CD4-positive, alpha-beta T cell (primary cell): ENCODE results near the gene TMEM233. TPM values are rescaled to one million over a fixed set of nuclear protein-coding genes. Genes with fewer than 3 reads are reported as not detected.

Experiments
- ATAC-seq: fragments of 200-7000 bp; cut with Tn5 transposase; one replicate; pipeline ENCODE4 v1.10.0; 2022; ENCODE audit warnings: mild to moderate bottlenecking; ENCODE audit not compliant: poor library complexity
- CTCF ChIA-PET: fragments of 350-600 bp; sonication (Branson Sonifier 250); formaldehyde crosslinking; loops from one replicate; lab custom pipeline; 2021; ENCODE audit warnings: antibody characterized with exemption, inconsistent platforms; lab: Charles Lee
- POLR2A ChIA-PET: fragments of 350-600 bp; sonication (Branson Sonifier 250); formaldehyde crosslinking; loops from one replicate; lab custom pipeline; 2021; ENCODE audit warnings: antibody characterized with exemption, inconsistent platforms; lab: Charles Lee
- DNase-seq, 14 experiments: peaks; one replicate each; pipeline ENCODE4 v3.0.0-alpha.2; 2013 to 2020; ENCODE audit warnings: mixed read lengths in 2 of 14
- H3K27ac ChIP-seq, 2 donors: one replicate each; pipeline versions ENCODE4 v1.5.1 to v1.7.0; 2013; ENCODE audit warnings: low read length in 2 of 2, low read depth in 1 of 2, mild to moderate bottlenecking in 1 of 2
- H3K27me3 ChIP-seq, 2 experiments: 1 replicate in 1 of 2; 2 replicates in 1 of 2; pipeline versions ENCODE4 v1.6.1 to v1.7.0; 2013; ENCODE audit warnings: low read length in 2 of 2, control low read depth in 1 of 2, mild to moderate bottlenecking in 1 of 2, moderate library complexity in 1 of 2; ENCODE audit not compliant: insufficient read depth in 2 of 2, control insufficient read depth in 1 of 2
- H3K36me3 ChIP-seq: one replicate; pipeline ENCODE4 v1.6.1; 2013; ENCODE audit warnings: low read length, control low read depth; ENCODE audit not compliant: insufficient read depth
- H3K4me1 ChIP-seq: one replicate; pipeline ENCODE4 v1.6.1; 2013; ENCODE audit warnings: low read length, control low read depth; ENCODE audit not compliant: insufficient read depth
- H3K4me3 ChIP-seq: one replicate; pipeline ENCODE4 v1.5.1; 2013; ENCODE audit warnings: mild to moderate bottlenecking, low read length, moderate library complexity
- H3K9me3 ChIP-seq, 2 experiments: 1 replicate in 1 of 2; 2 replicates in 1 of 2; pipeline versions ENCODE4 v1.6.1 to v1.7.0; 2013; ENCODE audit warnings: low read length in 2 of 2, mild to moderate bottlenecking in 2 of 2, control low read depth in 1 of 2, moderate library complexity in 1 of 2; ENCODE audit not compliant: control insufficient read depth in 1 of 2, insufficient read depth in 1 of 2
- H3K27ac Mint-ChIP-seq: one replicate; pipeline ENCODE4 v1.8.0; 2020; ENCODE audit warnings: mixed read lengths
- H3K27me3 Mint-ChIP-seq: one replicate; pipeline ENCODE4 v1.8.0; 2021; ENCODE audit warnings: mixed read lengths
- H3K36me3 Mint-ChIP-seq: one replicate; pipeline ENCODE4 v1.8.0; 2021; ENCODE audit warnings: low read depth, mixed read lengths
- H3K4me1 Mint-ChIP-seq: one replicate; pipeline ENCODE4 v1.8.0; 2021; ENCODE audit warnings: low read depth, mixed read lengths
- H3K4me3 Mint-ChIP-seq: one replicate; pipeline ENCODE4 v1.8.0; 2020; ENCODE audit warnings: mild to moderate bottlenecking, mixed read lengths
- H3K9me3 Mint-ChIP-seq: one replicate; pipeline ENCODE4 v1.8.0; 2020; ENCODE audit warnings: mixed read lengths
- CTCF ChIP-seq: fragments of 200-600 bp; IDR thresholded peaks from one replicate; pipeline ENCODE4 v1.8.0; 2022; ENCODE audit warnings: antibody characterized with exemption, mild to moderate bottlenecking
- intact Hi-C, 2 experiments: fragments of 100-400 bp; cut with DNase I in 1 of 2; cut with micrococcal nuclease in 1 of 2; formaldehyde crosslinking; loops; one replicate each; pipeline versions ENCODE4 v1.15.1 to v1.9.0; 2023 to 2025; cut with DNase I, micrococcal nuclease
- polyA plus RNA-seq, 2 donors: library from polyadenylated mRNA; unstranded; fragments of 120-200 nt; gene quantifications; one replicate each; pipeline ENCODE4 v1.2.1, GENCODE V29; 2013
- total RNA-seq, 174 experiments: library from RNA in 2 of 174; stranded (reverse) in 2 of 174; gene quantifications; one replicate each; pipeline ENCODE4 v1.2.3 and lab custom pipeline; 2021 to 2026

Gene TMEM233
- total RNA-seq (not detected), total RNA-seq (lab: John Stamatoyannopoulos, UW) (0 to 0.17 (median 0) reads per million in 172 experiments)
- not detected for polyA plus RNA-seq (2013, experiment 1 of 2)
- polyA plus RNA-seq (2013, experiment 2 of 2), result 0.08 TPM

DNA sequence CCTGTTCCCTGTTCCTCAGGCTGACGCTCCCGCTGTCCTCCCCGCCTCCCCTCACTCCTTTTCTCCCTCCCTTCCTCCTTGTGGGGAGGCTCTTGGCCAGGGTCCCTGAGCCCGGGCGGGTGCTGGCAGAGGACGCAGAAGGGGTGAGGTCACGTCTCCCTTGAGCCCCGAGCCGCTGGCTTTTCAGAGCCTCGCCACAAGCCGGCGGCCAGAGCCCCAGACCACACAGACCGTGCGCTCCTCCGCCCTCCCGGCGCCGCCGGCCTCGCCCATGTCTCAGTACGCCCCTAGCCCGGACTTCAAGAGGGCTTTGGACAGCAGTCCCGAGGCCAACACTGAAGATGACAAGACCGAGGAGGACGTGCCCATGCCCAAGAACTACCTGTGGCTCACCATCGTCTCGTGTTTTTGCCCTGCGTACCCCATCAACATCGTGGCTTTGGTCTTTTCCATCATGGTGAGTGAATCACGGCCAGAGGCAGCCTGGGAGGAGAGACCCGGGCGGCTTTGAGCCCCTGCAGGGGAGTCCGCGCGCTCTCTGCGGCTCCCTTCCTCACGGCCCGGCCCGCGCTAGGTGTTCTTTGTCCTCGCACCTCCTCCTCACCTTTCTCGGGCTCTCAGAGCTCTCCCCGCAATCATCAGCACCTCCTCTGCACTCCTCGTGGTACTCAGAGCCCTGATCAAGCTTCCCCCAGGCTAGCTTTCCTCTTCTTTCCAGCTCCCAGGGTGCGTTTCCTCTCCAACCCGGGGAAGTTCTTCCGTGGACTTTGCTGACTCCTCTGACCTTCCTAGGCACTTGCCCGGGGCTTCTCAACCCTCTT, at the start of gene TMEM233:
Gene TMEM233, plus strand, starts transcription at position 197 of the 821 bp plus-strand sequence. Its CDS starts 75 bp downstream, at position 272.
- CTCF ChIA-PET, result no interaction called here
- H3K4me3 Mint-ChIP-seq, result no peak within 1 kb of the TSS

GRCh38 chr12:119544765-119545625, 48.6 kb upstream of the TMEM233 start:
- no peak overlapping the region for H3K4me3 Mint-ChIP-seq
- intact Hi-C loops, result loop anchor here (5.0 to 10.0 kb wide), 4 partner anchors 430 to 1670 kb away; no protein-coding TSS in a partner anchor

More for the DNA sequence above, at the start of gene TMEM233:
- Histone ChIP-seq H3K36me3 (no peaks in the 10 kb centered on the region), H3K27ac (no peak within 1 kb of the TSS), H3K27me3 (peaks cover 39 to 65% of the 10 kb centered on the region in 2 experiments), H3K4me3 (no peak within 1 kb of the TSS), H3K9me3 (peaks cover 0 to 20% of the 10 kb centered on the region in 2 experiments), H3K4me1 (peaks cover 9% of the 10 kb centered on the region)
- Mint-ChIP-seq H3K36me3 (no peaks in the 10 kb centered on the region), H3K4me1 (peaks cover 11% of the 10 kb centered on the region), H3K9me3 (no peaks in the 10 kb centered on the region), H3K27me3 (peaks cover 85% of the 10 kb centered on the region), H3K27ac (no peak within 1 kb of the TSS)
- POLR2A ChIA-PET, result no interaction called here
- TF ChIP-seq CTCF, result no peak
- intact Hi-C loops, result no loop called here
- ATAC-seq (no peak), DNase-seq (no peak)

More at GRCh38 chr12:119544765-119545625, 48.6 kb upstream of the TMEM233 start:
- POLR2A ChIA-PET, result no interaction called here
- CTCF ChIA-PET, result interaction anchor here (0.9 to 1.3 kb wide), 5 partner anchors 11 to 1140 kb away, joined by 3 to 4 read pairs (median 3); no protein-coding TSS in a partner anchor
- H3K36me3 ChIP-seq, result no peaks in the 10 kb centered on the region
- peak; percentile 79 for TF ChIP-seq CTCF
- H3K27me3 Mint-ChIP-seq, result peaks cover 69% of the 10 kb centered on the region
- ATAC-seq (peak; percentile 39), DNase-seq (peak; percentile 23 to 72 (median 36))
- H3K4me1 ChIP-seq, result no peaks in the 10 kb centered on the region
- no peaks in the 10 kb centered on the region for H3K36me3 Mint-ChIP-seq
- H3K4me3 ChIP-seq, result no peak overlapping the region
- H3K27me3 ChIP-seq, result peaks cover 2 to 12% of the 10 kb centered on the region in 2 experiments
- no peak overlapping the region for H3K27ac Mint-ChIP-seq
- H3K9me3 Mint-ChIP-seq, result no peaks in the 10 kb centered on the region
- H3K27ac ChIP-seq, result no peak overlapping the region
- no peaks in the 10 kb centered on the region for H3K4me1 Mint-ChIP-seq
- peaks cover 0 to 4% of the 10 kb centered on the region in 2 experiments for H3K9me3 ChIP-seq
